GM10266 (cell line): ENCODE data around the gene ANKS1B.

Experiments
- DNase-seq: peaks from one replicate; pipeline ENCODE4 v3.0.0; 2012; ENCODE audit errors: extremely low spot score
- TF ChIP-seq, protein P1 (sequence below): IDR thresholded peaks from 2 replicates; pipeline ENCODE4 v1.5.1; 2012; ENCODE audit warnings: mild to moderate bottlenecking, low read depth; ENCODE audit not compliant: control insufficient read depth, insufficient read depth; ENCODE audit errors: missing control alignments

ANKS1B gene

DNA sequence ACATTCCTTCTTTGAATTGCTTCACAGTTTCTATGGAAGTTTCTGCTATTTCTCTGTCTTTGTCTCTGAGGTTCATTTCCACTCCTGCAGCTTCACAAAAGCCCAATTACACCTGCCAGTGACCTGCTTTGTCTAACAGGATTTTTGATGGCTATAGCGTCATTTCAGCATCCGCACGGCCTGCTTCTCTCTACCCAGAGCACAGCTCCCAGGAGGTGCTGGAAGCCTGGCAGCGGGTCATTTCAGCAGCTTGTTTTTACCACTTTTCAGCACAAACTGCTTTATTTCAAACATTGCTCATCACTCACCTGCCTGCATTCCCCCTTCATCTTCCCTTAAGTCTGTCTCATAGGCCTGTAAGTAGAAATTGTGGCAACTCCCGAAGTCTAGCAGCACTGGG is 771.7 kb downstream of the ANKS1B start:
- TF ChIP-seq, protein P1, sequence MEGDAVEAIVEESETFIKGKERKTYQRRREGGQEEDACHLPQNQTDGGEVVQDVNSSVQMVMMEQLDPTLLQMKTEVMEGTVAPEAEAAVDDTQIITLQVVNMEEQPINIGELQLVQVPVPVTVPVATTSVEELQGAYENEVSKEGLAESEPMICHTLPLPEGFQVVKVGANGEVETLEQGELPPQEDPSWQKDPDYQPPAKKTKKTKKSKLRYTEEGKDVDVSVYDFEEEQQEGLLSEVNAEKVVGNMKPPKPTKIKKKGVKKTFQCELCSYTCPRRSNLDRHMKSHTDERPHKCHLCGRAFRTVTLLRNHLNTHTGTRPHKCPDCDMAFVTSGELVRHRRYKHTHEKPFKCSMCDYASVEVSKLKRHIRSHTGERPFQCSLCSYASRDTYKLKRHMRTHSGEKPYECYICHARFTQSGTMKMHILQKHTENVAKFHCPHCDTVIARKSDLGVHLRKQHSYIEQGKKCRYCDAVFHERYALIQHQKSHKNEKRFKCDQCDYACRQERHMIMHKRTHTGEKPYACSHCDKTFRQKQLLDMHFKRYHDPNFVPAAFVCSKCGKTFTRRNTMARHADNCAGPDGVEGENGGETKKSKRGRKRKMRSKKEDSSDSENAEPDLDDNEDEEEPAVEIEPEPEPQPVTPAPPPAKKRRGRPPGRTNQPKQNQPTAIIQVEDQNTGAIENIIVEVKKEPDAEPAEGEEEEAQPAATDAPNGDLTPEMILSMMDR, result no peak
- DNase-seq, result no peak

DNA sequence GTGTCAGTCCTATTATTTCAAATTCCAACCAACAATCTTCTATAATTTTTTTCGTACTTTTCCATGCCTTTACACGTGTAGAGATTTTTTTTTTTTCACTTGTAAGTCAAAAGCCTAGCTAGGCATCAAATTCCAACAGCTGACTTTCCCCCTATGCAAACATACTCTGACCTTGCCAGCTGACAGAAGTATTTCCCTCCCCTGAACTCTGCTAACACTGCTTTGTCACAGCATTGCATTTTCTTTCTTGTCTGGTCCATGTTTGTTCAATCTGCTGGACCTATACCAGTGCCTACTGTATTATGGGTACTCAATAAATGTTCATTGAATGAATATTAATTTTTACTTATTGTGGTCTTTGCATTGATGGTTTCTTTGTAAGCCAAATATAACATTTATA is 772.5 kb downstream of the ANKS1B start:
- no peak for DNase-seq
- TF ChIP-seq, protein P1, result no peak

DNA sequence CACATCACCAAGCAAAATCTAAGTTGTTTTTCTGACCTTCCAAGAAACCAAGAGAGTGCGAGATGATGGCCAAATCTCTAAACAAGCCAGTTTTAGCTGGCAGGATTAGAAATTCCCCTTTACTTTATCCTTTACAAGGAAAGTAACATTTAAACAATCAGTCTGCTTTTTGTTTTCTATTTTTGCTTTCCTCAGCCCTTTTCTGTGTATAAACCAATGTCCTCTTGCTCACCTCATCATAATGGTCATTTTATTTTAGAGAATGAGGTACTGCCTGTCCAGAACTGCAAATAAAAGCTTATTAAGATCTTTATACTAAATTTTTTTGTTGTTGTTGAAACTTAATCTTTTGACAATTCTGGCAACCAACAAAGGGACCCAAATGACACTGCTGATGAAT is 779.6 kb downstream of the ANKS1B start:
- no peak for DNase-seq
- TF ChIP-seq, protein P1, result no peak

DNA sequence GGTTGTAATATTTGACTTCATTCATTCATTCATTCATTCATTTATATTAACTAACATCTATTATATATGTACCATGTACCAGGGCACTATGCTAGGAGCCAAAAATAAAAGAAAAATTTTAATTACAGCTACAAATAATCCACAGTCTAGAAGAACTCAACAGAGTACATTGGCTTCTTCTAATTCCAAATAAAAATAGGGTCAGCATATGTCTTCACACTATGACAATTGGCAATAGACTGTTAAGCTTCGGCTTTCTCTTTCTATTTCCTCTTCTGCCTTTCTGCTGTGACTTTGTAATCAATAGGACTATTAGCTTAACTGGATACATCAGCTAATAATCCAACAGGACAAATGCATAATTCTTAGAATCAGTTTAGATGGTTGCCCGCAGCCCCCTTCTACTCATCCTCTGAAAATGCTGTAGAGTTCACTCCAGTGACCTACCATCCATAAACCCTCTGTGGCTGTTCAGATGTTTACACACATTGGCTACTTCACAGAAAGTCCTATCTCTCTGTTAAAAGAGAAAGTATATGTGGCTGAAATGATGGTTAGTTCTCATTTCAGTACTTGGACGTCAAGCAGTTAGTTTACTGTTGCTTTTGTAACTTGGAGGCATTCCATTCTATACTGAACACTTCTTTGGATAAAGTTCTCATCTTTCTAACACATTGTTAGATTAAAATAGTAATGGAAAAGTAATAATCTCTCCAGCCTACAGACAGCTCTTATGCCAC is 782.7 kb downstream of the ANKS1B start:
- no peak for DNase-seq
- TF ChIP-seq, protein P1, result no peak

DNA sequence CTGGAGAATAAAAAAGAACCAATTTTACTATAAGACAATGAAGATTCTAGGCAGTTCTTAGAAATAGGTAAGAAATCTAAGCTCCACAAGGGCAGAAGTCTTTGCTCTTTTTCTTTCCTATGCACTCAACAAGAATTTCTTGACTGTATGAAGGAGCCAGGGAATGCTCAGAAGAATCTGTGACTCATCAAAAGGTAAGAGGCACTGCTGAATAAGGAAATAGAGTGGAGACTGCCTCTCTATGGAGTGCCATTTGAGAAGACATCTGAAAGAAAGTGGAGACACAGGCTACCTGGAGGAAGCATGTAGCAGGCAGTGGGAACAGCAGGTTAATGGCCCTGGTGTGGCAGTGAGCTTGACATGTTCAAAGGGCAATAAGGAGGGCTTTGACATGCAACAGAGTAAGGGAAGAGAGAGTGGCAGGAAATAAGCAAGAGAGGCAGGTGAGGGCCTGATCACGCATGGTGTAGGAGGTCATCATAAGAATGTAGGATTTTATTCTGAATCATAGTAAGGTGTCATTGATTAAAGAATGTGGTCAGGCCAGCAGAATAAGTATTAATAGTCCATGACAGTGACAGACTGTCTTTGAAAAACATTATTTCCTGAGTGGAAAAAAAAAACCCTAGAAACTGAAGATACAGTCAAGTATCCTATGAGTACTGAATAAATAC is 783.9 kb downstream of the ANKS1B start:
- no peak for DNase-seq

DNA sequence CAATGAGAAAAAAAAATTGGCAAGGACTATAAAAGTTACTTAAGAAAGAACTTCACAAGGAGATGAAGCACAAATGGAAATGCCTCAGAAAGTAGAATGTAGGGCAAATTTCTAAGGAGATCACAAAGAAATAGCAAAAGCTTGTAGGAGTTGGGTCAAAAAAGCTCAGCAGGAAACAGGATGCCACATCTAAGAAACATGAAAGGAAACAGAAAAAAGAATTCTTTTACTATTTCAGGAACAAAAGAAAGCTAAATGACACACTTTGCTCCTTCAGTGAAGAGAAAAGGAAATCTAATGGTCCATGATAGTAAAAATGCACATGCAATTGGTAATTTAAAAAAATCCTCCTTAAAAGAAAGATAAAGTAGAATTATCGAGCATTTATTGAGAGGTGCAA is 789.3 kb downstream of the ANKS1B start:
- no peak for DNase-seq
- TF ChIP-seq, protein P1, result no peak

More for the DNA sequence above, 783.9 kb downstream of the ANKS1B start:
- TF ChIP-seq, protein P1, result no peak

DNA sequence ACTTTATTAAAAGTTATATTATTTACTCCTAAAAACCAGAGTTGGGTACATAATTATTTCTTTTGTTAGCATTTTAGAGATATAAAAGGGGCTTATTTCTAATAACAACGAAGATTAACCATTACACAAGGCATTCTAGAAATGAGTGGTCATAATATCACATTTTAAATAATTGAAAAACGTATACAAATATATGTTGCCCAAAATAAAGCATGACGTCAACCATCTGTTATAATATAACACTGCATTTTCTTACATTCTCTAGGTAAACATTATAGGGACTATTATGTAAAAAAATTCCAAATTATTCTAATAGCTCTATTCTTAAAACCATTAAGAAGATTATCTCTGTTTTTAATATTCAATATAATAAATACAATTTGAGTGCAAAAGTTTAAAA is 792.2 kb downstream of the ANKS1B start:
- TF ChIP-seq, protein P1, result no peak
- DNase-seq, result no peak
